ENCODE measurements around the gene TMEM171.

TMEM171 gene

GRCh38 chr5:73143716-73144115 is 23.3 kb downstream of the TMEM171 start:
- TF ChIP-seq CTCF (IDR thresholded peaks at IDR 0.05; ENCODE audit: low read depth, low read length), result no peak
- no peak for DNase-seq (ENCODE audit: low read depth in 2 of 2)
- H3K4me3 ChIP-seq (replicated peaks in 1 of 2; ENCODE audit: low read depth in 2 of 2, low read length in 2 of 2), result no peak overlapping the region

GRCh38 chr5:73149540-73149939 is 29.2 kb downstream of the TMEM171 start:
- DNase-seq (ENCODE audit: low read depth in 2 of 2), result no peak
- no peak for TF ChIP-seq CTCF (IDR thresholded peaks at IDR 0.05; ENCODE audit: low read depth, low read length)
- H3K4me3 ChIP-seq (replicated peaks in 1 of 2; ENCODE audit: low read depth in 2 of 2, low read length in 2 of 2), result no peak overlapping the region

- DNase-seq (ENCODE audit: low read depth in 2 of 2), result no peak
- TF ChIP-seq CTCF (IDR thresholded peaks at IDR 0.05; ENCODE audit: low read depth, low read length), result no peak
- H3K4me3 ChIP-seq (replicated peaks in 1 of 2; ENCODE audit: low read depth in 2 of 2, low read length in 2 of 2), result no peak overlapping the region
Observed at GRCh38 chr5:73150876-73151275, 30.5 kb downstream of the TMEM171 start.

GRCh38 chr5:73151766-73152410 is 31.5 kb downstream of the TMEM171 start:
- no peak for DNase-seq (ENCODE audit: low read depth in 2 of 2)
- TF ChIP-seq CTCF (IDR thresholded peaks at IDR 0.05; ENCODE audit: low read depth, low read length), result no peak
- H3K4me3 ChIP-seq (replicated peaks in 1 of 2; ENCODE audit: low read depth in 2 of 2, low read length in 2 of 2), result no peak overlapping the region

- TF ChIP-seq CTCF (IDR thresholded peaks at IDR 0.05; ENCODE audit: low read depth, low read length), result peak; percentile 10
- H3K4me3 ChIP-seq (replicated peaks in 1 of 2; ENCODE audit: low read depth in 2 of 2, low read length in 2 of 2), result no peak overlapping the region
- DNase-seq (ENCODE audit: low read depth in 2 of 2), result no peak
Observed at GRCh38 chr5:73152411-73153388, 32.3 kb downstream of the TMEM171 start.

- no peak for DNase-seq (ENCODE audit: low read depth in 2 of 2)
- H3K4me3 ChIP-seq (replicated peaks in 1 of 2; ENCODE audit: low read depth in 2 of 2, low read length in 2 of 2), result no peak overlapping the region
- TF ChIP-seq CTCF (IDR thresholded peaks at IDR 0.05; ENCODE audit: low read depth, low read length), result no peak
Observed at GRCh38 chr5:73153513-73153912, 33.1 kb downstream of the TMEM171 start.
